Neuron (in vitro differentiated cells): ENCODE data around the gene SH3TC2.

Experiments used
- H2AFZ ChIP-seq: one replicate; pipeline ENCODE4 v1.6.1; 2013; ENCODE audit warnings: low read depth, mild to moderate bottlenecking, inconsistent platforms, low read length, moderate library complexity
- H3K27me3 ChIP-seq: one replicate; pipeline ENCODE4 v1.6.1; 2013; ENCODE audit warnings: low read length; ENCODE audit not compliant: insufficient read depth
- H3K36me3 ChIP-seq: one replicate; pipeline ENCODE4 v1.6.1; 2013; ENCODE audit warnings: low read length; ENCODE audit not compliant: insufficient read depth
- H3K4me1 ChIP-seq: one replicate; pipeline ENCODE4 v1.6.1; 2013; ENCODE audit warnings: low read length; ENCODE audit not compliant: insufficient read depth
- H3K4me3 ChIP-seq: 2 replicates; pipeline ENCODE4 v1.5.1; 2013; ENCODE audit warnings: mild to moderate bottlenecking, low read length, moderate library complexity
- H3K9me3 ChIP-seq: one replicate; pipeline ENCODE4 v1.6.1; 2013; ENCODE audit warnings: low read length

The SH3TC2 gene

DNA sequence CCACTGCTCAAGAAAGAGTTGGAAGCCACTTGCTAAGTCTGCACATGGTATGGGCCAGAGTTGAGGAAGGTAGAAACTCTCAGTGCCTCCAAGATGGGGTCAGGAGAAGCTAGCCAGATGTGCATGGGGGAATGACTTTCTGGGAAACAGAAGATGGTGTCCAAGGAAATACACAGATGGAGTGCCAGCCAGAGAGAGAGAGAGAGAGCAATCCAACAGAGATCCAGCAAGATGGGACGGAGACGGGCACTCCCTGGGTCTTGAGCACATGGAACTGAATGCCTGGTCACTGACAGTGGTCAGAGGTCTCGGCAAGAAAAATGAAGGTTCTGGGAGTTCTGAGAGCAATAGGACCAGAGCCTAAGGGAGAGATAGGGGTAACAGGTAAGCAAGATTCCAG lies 82.1 kb downstream of the SH3TC2 start:
- Histone ChIP-seq H3K27me3 (no peaks in the 10 kb centered on the region), H3K9me3 (no peaks in the 10 kb centered on the region), H2AFZ (no peak overlapping the region)

GRCh38 chr5:148979083-148979723 lies 83.7 kb downstream of the SH3TC2 start:
- no peaks in the 10 kb centered on the region for H3K27me3 ChIP-seq
- no peak overlapping the region for H3K4me3 ChIP-seq
- H2AFZ ChIP-seq = no peak overlapping the region

More for the DNA sequence above, 82.1 kb downstream of the SH3TC2 start:
- no peaks in the 10 kb centered on the region for H3K4me1 ChIP-seq
- H3K36me3 ChIP-seq = no peaks in the 10 kb centered on the region
- no peak overlapping the region for H3K4me3 ChIP-seq

DNA sequence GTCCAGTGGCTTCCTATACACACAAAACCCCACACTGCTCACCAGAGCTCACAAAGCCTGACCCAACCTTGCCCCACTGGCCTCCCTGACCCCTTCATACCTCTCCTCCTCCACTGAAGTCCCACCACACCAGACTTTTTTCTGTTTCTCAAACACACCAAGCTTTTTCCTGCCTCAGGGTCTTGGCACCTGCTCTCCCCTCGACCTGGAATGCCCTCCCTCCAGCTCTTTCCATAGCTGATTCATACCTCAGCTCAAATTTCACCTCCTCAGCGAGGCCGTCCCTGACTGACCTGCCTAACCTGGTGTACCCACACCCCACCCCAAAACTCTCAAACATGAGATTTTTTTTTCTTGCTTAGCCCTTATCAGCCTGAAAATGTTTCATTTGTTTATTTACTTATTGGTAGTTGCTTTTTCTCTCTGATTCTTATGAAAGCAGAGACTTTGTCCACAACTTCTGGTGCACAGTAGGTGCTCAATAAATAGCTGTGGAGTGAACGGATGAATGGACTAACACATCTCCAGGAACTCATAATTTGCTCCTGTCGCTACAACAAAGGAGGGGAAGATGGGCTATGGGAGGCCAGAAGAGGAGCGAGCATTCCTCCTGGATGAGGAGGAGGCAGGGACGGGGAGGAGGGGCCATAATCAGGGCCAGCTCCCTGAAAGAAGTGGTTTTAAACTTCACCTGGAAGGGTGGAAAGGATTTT lies 84.3 kb downstream of the SH3TC2 start:
- Histone ChIP-seq H3K4me1 (no peaks in the 10 kb centered on the region), H3K36me3 (no peaks in the 10 kb centered on the region), H2AFZ (no peak overlapping the region), H3K9me3 (no peaks in the 10 kb centered on the region), H3K27me3 (no peaks in the 10 kb centered on the region), H3K4me3 (no peak overlapping the region)

More at GRCh38 chr5:148979083-148979723, 83.7 kb downstream of the SH3TC2 start:
- no peaks in the 10 kb centered on the region for H3K36me3 ChIP-seq
- H3K4me1 ChIP-seq = no peaks in the 10 kb centered on the region
- no peaks in the 10 kb centered on the region for H3K9me3 ChIP-seq

- Histone ChIP-seq H3K4me1 (no peaks in the 10 kb centered on the region), H3K36me3 (no peaks in the 10 kb centered on the region), H3K27me3 (no peaks in the 10 kb centered on the region), H3K4me3 (no peak overlapping the region), H3K9me3 (no peaks in the 10 kb centered on the region), H2AFZ (no peak overlapping the region)
Measured at GRCh38 chr5:148976569-148977381, 86.1 kb downstream of the SH3TC2 start.

GRCh38 chr5:148974642-148975327 lies 88.1 kb downstream of the SH3TC2 start:
- H3K36me3 ChIP-seq = no peaks in the 10 kb centered on the region
- no peaks in the 10 kb centered on the region for H3K9me3 ChIP-seq
- no peaks in the 10 kb centered on the region for H3K4me1 ChIP-seq
- H3K27me3 ChIP-seq = no peaks in the 10 kb centered on the region
- no peak overlapping the region for H2AFZ ChIP-seq
- no peak overlapping the region for H3K4me3 ChIP-seq

- Histone ChIP-seq H3K36me3 (no peaks in the 10 kb centered on the region), H3K4me1 (no peaks in the 10 kb centered on the region), H2AFZ (no peak overlapping the region), H3K9me3 (no peaks in the 10 kb centered on the region), H3K27me3 (no peaks in the 10 kb centered on the region), H3K4me3 (no peak overlapping the region)
Measured at GRCh38 chr5:148973455-148973854, 89.4 kb downstream of the SH3TC2 start.

DNA sequence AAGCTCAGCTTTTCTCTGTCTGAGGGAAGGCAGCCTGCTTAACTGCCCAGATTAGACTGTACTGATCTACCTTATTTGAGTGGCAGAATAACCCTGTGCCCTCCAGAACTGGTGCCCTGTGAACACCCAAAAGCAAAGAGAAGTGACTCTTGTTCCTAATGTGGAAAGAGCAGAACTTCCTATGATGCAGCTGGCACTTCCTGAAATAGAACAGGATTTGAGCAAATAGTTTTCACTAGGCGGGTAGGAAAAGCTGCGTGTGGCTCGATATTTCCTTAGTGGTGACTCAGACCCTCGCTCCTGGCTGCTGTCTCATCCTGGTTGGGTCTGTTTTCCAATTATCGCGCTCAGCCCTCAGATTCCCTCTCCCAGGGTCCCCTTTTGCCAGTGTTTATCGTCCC lies 89.9 kb downstream of the SH3TC2 start:
- no peaks in the 10 kb centered on the region for H3K27me3 ChIP-seq
- no peak overlapping the region for H2AFZ ChIP-seq
- no peaks in the 10 kb centered on the region for H3K36me3 ChIP-seq
- no peaks in the 10 kb centered on the region for H3K4me1 ChIP-seq
- H3K4me3 ChIP-seq = no peak overlapping the region
- no peaks in the 10 kb centered on the region for H3K9me3 ChIP-seq

GRCh38 chr5:148972396-148972795 lies 90.5 kb downstream of the SH3TC2 start:
- H3K4me1 ChIP-seq = no peaks in the 10 kb centered on the region
- H3K4me3 ChIP-seq = no peak overlapping the region
- H3K36me3 ChIP-seq = no peaks in the 10 kb centered on the region
- H3K27me3 ChIP-seq = no peaks in the 10 kb centered on the region
- no peak overlapping the region for H2AFZ ChIP-seq
- H3K9me3 ChIP-seq = no peaks in the 10 kb centered on the region

GRCh38 chr5:148970876-148971275 lies 92.0 kb downstream of the SH3TC2 start:
- H3K27me3 ChIP-seq = no peaks in the 10 kb centered on the region
- no peaks in the 10 kb centered on the region for H3K9me3 ChIP-seq
- no peak overlapping the region for H2AFZ ChIP-seq
- H3K4me1 ChIP-seq = no peaks in the 10 kb centered on the region
- no peaks in the 10 kb centered on the region for H3K36me3 ChIP-seq
- no peak overlapping the region for H3K4me3 ChIP-seq

GRCh38 chr5:148970228-148970627 lies 92.6 kb downstream of the SH3TC2 start:
- no peaks in the 10 kb centered on the region for H3K4me1 ChIP-seq
- H3K27me3 ChIP-seq = no peaks in the 10 kb centered on the region

DNA sequence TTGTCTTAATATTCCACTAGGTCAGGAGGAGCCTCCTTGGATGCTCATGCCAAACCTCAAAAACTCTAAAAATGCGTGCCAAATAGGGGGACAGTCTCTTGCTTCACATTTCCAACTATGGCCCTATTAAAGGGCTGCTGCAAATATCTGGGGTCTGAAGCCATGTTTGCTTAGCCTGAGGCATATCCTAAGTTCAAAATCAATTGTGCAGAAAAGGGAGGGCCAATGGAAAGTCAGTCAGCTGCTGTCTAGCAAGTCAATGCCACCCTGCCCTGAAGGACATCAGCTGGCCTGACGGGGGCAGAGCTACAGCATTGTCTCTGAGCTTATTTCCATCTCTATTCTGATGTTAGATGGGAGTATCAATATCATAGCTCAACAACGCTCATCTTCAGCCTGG lies 93.6 kb downstream of the SH3TC2 start:
- no peak overlapping the region for H2AFZ ChIP-seq
- no peaks in the 10 kb centered on the region for H3K27me3 ChIP-seq
- H3K9me3 ChIP-seq = no peaks in the 10 kb centered on the region
- H3K4me3 ChIP-seq = no peak overlapping the region
- H3K36me3 ChIP-seq = no peaks in the 10 kb centered on the region
- no peaks in the 10 kb centered on the region for H3K4me1 ChIP-seq

More at GRCh38 chr5:148970228-148970627, 92.6 kb downstream of the SH3TC2 start:
- Histone ChIP-seq H3K9me3 (no peaks in the 10 kb centered on the region), H3K36me3 (no peaks in the 10 kb centered on the region), H2AFZ (no peak overlapping the region), H3K4me3 (no peak overlapping the region)

- no peaks in the 10 kb centered on the region for H3K27me3 ChIP-seq
- no peak overlapping the region for H3K4me3 ChIP-seq
- no peaks in the 10 kb centered on the region for H3K4me1 ChIP-seq
Measured at GRCh38 chr5:148968311-148968710, 94.6 kb downstream of the SH3TC2 start.

GRCh38 chr5:148967783-148968182 lies 95.1 kb downstream of the SH3TC2 start:
- Histone ChIP-seq H3K4me1 (no peaks in the 10 kb centered on the region), H3K36me3 (no peaks in the 10 kb centered on the region), H3K9me3 (no peaks in the 10 kb centered on the region), H2AFZ (no peak overlapping the region), H3K27me3 (no peaks in the 10 kb centered on the region), H3K4me3 (no peak overlapping the region)

More at GRCh38 chr5:148968311-148968710, 94.6 kb downstream of the SH3TC2 start:
- Histone ChIP-seq H3K36me3 (no peaks in the 10 kb centered on the region), H2AFZ (no peak overlapping the region), H3K9me3 (no peaks in the 10 kb centered on the region)
